GM12878 (cell line): Measurements from ENCODE around the gene CCDC170.

Source experiments
- CEBPB ChIP-seq, 2 experiments: fragments of 150-350 bp in 1 of 2; IDR thresholded peaks; 2 replicates each; pipeline ENCODE4 v1.6.1; 2012 to 2014; ENCODE audit warnings: low read depth in 2 of 2, low read length in 2 of 2, borderline replicate concordance in 1 of 2, inconsistent platforms in 1 of 2
- CREB1 ChIP-seq: IDR thresholded peaks from 2 replicates; pipeline ENCODE4 v1.6.1; 2012; ENCODE audit warnings: low read depth, mild to moderate bottlenecking, inconsistent platforms
- CTCF ChIP-seq, 3 experiments: IDR thresholded peaks in 2 of 3; conservative IDR thresholded peaks in 1 of 3; 2 replicates each; pipeline ENCODE4 v1.5.1; 2011; ENCODE audit warnings: low read depth in 3 of 3, low read length in 3 of 3, mild to moderate bottlenecking in 3 of 3, control low read depth in 2 of 3, moderate library complexity in 2 of 3, inconsistent platforms in 1 of 3, mixed read lengths in 1 of 3; ENCODE audit not compliant: control insufficient read depth in 2 of 3, insufficient read depth in 1 of 3; ENCODE audit errors: extremely low read depth in 1 of 3
- EP300 ChIP-seq, 2 experiments: fragments of 150-350 bp in 1 of 2; IDR thresholded peaks; 2 replicates each; pipeline ENCODE4 v1.6.1; 2011 to 2012; ENCODE audit warnings: low read depth in 2 of 2, low read length in 2 of 2, borderline replicate concordance in 1 of 2, improper control_type of control experiment in 1 of 2, inconsistent platforms in 1 of 2; ENCODE audit not compliant: control insufficient read depth in 1 of 2
- JUND ChIP-seq: IDR thresholded peaks from 2 replicates; pipeline ENCODE4 v1.6.1; 2012; ENCODE audit warnings: low read depth, mild to moderate bottlenecking, low read length, improper control_type of control experiment, moderate library complexity

- no peak for TF ChIP-seq CTCF (IDR thresholded peaks at IDR 0.05 in 2 of 3, conservative IDR thresholded peaks at IDR 0.05 in 1 of 3; ENCODE audit: control insufficient read depth in 2 of 3, extremely low read depth in 1 of 3, insufficient read depth in 1 of 3, low read depth in 3 of 3, low read length in 3 of 3)
- TF ChIP-seq EP300 (IDR thresholded peaks at IDR 0.05; ENCODE audit: borderline replicate concordance in 1 of 2, control insufficient read depth in 1 of 2, low read depth in 2 of 2, low read length in 2 of 2): no peak
- TF ChIP-seq JUND: no peak
- no peak for TF ChIP-seq CREB1
- no peak for TF ChIP-seq CEBPB (IDR thresholded peaks at IDR 0.05; ENCODE audit: borderline replicate concordance in 1 of 2, low read depth in 2 of 2, low read length in 2 of 2)
Observed at GRCh38 chr6:151483994-151484393, 9.8 kb upstream of the CCDC170 start.
